22Rv1 (cell line): ENCODE results near the gene SLC8A1.

Experiments
- H3K27ac ChIP-seq: fragments of 450-650 bp; 2 replicates; pipeline ENCODE4 v1.5.1; 2017
- ZFX ChIP-seq: fragments of 450-650 bp; IDR thresholded peaks from 2 replicates; pipeline ENCODE4 v1.6.1; 2017; ENCODE audit warnings: antibody characterized with exemption, borderline replicate concordance
- TF ChIP-seq, protein P1 (sequence below): fragments of 450-650 bp; IDR thresholded peaks from 2 replicates; pipeline ENCODE4 v1.5.1; 2017; ENCODE audit warnings: mild to moderate bottlenecking

The SLC8A1 gene

DNA sequence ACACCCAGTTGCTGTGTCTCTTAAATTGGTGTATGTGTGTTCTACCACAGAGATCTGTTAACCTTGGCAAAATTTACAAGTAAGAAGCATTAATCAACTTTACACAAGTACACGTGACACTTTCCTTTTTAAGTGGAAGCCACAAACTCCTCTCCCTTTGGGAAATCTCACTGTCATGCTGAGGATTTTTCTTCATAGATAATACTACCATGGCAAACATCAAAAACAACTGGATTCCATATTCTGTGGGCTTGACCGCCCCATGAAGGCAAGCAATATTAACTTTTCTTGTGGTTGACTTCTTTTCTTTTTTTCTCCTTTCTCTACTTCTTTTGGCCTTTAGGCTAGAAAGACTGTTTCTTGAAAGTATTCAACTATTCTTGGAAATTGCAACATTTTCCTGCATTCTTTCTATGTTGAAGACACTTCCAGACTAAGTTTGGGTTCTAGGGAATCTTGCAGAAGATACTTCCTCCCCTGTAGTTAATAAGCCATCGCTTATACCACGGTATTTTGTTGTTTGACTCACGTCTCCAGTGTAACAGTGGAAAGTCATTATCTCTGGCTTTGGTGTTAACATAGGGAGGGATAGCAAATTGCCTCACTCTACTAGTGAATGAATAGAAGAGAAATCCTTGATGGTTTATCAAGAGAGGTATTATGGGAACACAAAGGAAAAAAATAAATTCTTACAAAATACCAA lies 79.5 kb downstream of the SLC8A1 start:
- no peak overlapping the region for H3K27ac ChIP-seq
- TF ChIP-seq ZFX, result no peak
- TF ChIP-seq, protein P1, sequence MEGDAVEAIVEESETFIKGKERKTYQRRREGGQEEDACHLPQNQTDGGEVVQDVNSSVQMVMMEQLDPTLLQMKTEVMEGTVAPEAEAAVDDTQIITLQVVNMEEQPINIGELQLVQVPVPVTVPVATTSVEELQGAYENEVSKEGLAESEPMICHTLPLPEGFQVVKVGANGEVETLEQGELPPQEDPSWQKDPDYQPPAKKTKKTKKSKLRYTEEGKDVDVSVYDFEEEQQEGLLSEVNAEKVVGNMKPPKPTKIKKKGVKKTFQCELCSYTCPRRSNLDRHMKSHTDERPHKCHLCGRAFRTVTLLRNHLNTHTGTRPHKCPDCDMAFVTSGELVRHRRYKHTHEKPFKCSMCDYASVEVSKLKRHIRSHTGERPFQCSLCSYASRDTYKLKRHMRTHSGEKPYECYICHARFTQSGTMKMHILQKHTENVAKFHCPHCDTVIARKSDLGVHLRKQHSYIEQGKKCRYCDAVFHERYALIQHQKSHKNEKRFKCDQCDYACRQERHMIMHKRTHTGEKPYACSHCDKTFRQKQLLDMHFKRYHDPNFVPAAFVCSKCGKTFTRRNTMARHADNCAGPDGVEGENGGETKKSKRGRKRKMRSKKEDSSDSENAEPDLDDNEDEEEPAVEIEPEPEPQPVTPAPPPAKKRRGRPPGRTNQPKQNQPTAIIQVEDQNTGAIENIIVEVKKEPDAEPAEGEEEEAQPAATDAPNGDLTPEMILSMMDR, result no peak

GRCh38 chr2:40371525-40372282 lies 80.2 kb downstream of the SLC8A1 start:
- no peak overlapping the region for H3K27ac ChIP-seq
- TF ChIP-seq ZFX, result no peak
- TF ChIP-seq, protein P1, result no peak

GRCh38 chr2:40370007-40370395 lies 81.9 kb downstream of the SLC8A1 start:
- no peak for TF ChIP-seq ZFX
- TF ChIP-seq, protein P1, result no peak
- no peak overlapping the region for H3K27ac ChIP-seq

DNA sequence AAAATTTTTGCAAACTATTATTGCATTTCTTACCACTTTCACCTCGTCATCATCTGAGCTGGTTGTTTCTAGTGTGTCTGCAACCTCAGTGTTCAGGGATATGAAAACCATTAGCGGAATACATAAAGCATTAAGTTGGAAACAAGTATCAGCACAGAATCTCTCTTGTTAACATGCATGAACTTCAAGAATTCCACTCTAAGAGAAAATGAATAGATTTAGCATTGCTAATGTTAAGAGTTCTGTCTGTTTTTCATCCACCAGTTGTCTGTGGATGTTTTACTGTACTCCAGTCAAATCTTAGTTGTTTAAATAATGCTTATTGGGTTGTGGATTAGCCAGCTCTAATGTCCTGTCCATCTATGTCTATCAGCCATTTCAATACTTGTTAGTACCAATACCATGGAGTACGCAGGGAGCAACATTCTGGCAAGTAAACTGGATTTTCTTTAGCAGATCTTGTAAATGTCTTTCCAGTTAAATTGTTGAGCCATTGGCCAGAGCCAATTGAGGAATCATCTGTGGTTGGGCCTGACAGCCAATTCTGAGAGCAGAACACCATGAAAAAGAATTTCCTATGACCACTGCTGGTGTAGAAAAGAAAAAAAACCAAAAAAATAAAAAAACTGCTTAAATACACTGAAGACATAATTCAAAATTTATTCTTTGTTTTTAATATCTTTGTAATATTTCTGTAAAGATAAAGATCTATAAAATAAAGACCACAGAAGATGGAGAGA lies 82.5 kb downstream of the SLC8A1 start:
- TF ChIP-seq, protein P1, result no peak
- no peak overlapping the region for H3K27ac ChIP-seq

GRCh38 chr2:40367652-40368051 lies 84.2 kb downstream of the SLC8A1 start:
- TF ChIP-seq, protein P1, result no peak
- TF ChIP-seq ZFX, result no peak

DNA sequence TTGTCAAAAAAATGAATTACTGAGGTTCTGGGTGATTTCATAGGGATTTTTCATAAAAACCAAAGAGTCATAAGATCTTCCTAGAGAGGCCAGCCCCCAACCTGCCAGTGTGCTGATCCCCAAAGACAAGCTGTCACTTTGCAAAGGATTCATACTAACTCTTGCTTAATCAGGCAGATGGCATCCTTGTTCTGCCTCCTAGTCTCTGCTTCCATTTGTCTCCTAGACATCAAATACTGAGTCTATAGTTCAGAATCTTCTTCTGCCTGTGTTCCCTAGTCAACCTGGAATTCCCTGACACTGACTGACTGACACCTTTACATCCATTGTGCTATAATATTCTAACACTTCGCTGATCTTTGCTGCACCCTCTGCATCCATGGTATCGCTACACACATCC lies 84.9 kb downstream of the SLC8A1 start:
- TF ChIP-seq, protein P1, result no peak
- no peak for TF ChIP-seq ZFX
- no peak overlapping the region for H3K27ac ChIP-seq

More at GRCh38 chr2:40367652-40368051, 84.2 kb downstream of the SLC8A1 start:
- H3K27ac ChIP-seq, result no peak overlapping the region
